ENCODE results near the gene CDKL5.
"Not testable (repeated sequence)": the region's sequence is repeated elsewhere in the genome, so short reads cannot be mapped to it uniquely, and the experiment has no call there.

The CDKL5 gene

GRCh38 chrX:18573556-18573955, 148.1 kb downstream of the CDKL5 start:
- no peak overlapping the region for H3K27ac ChIP-seq
- TF ChIP-seq ZFX (IDR thresholded peaks at IDR 0.05): no peak
- TF ChIP-seq, protein P1, sequence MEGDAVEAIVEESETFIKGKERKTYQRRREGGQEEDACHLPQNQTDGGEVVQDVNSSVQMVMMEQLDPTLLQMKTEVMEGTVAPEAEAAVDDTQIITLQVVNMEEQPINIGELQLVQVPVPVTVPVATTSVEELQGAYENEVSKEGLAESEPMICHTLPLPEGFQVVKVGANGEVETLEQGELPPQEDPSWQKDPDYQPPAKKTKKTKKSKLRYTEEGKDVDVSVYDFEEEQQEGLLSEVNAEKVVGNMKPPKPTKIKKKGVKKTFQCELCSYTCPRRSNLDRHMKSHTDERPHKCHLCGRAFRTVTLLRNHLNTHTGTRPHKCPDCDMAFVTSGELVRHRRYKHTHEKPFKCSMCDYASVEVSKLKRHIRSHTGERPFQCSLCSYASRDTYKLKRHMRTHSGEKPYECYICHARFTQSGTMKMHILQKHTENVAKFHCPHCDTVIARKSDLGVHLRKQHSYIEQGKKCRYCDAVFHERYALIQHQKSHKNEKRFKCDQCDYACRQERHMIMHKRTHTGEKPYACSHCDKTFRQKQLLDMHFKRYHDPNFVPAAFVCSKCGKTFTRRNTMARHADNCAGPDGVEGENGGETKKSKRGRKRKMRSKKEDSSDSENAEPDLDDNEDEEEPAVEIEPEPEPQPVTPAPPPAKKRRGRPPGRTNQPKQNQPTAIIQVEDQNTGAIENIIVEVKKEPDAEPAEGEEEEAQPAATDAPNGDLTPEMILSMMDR (conservative IDR thresholded peaks at IDR 0.05): no peak

DNA sequence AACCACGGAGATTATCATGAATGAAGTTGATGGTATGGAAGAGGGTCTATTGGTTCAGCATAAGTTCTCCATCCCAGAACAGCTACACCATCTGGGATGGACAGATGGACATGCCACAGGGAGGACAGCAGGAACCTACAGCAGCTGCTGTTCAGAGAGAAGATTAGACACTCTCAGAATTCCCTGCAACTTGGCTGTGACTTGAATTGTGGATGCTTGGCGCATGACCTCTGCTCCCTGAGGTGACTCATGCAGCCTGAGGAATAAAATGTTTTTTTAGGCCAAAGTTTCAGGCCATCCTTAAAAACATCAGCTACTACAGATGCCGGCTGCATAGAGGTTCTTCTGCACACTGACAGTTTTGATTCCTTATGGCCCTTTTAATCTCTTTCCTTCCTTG, 149.2 kb downstream of the CDKL5 start:
- no peak overlapping the region for H3K27ac ChIP-seq
- TF ChIP-seq, protein P1 (conservative IDR thresholded peaks at IDR 0.05): no peak
- no peak for TF ChIP-seq ZFX (IDR thresholded peaks at IDR 0.05)

- no peak for TF ChIP-seq ZFX (IDR thresholded peaks at IDR 0.05)
- TF ChIP-seq, protein P1 (conservative IDR thresholded peaks at IDR 0.05): no peak
Measured at GRCh38 chrX:18575744-18576143, 150.3 kb downstream of the CDKL5 start.

GRCh38 chrX:18577400-18577799, 152.0 kb downstream of the CDKL5 start:
- TF ChIP-seq, protein P1 (conservative IDR thresholded peaks at IDR 0.05): no peak
- TF ChIP-seq ZFX (IDR thresholded peaks at IDR 0.05): no peak
- H3K27ac ChIP-seq: no peak overlapping the region

More at GRCh38 chrX:18575744-18576143, 150.3 kb downstream of the CDKL5 start:
- no peak overlapping the region for H3K27ac ChIP-seq

DNA sequence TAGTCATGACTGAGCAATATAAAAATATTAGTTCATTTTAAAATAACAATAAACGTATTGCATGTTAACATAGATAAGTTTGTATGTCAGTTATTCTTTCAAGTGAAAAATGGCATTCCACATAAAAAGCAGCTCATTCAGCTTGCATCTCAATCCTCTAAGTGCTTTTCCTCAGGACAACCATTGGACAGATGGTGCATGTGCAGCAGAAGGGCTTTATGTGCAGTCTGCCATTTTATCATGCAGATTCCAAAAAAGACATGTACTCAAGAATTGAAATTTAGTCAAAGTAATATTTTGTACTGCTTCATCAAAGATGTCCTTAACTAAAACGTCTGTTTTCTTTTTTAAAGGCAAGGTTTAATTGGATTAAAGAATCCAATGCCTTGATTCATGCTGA, 153.1 kb downstream of the CDKL5 start:
- H3K27ac ChIP-seq: no peak overlapping the region
- TF ChIP-seq, protein P1 (conservative IDR thresholded peaks at IDR 0.05): no peak
- TF ChIP-seq ZFX (IDR thresholded peaks at IDR 0.05): no peak

DNA sequence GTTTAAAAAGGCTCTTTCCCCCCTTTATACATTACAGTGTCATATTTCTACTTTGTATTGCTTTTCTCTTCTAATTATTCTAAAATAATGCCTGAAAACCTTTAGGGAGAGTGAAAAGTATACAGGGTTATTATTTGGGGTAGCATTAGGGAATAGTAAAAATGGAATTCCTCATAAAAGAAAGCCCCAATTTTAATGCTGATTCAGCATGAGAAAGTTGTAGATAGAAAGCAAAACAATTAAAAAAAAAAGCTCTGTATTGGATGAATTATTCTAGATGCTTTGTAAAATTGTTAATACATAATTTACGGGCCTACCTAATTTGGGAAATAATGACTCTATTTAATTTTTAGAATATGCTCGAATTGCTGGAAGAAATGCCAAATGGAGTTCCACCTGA, 154.1 kb downstream of the CDKL5 start:
- no peak overlapping the region for H3K27ac ChIP-seq
- no peak for TF ChIP-seq ZFX (IDR thresholded peaks at IDR 0.05)
- TF ChIP-seq, protein P1 (conservative IDR thresholded peaks at IDR 0.05): no peak

DNA sequence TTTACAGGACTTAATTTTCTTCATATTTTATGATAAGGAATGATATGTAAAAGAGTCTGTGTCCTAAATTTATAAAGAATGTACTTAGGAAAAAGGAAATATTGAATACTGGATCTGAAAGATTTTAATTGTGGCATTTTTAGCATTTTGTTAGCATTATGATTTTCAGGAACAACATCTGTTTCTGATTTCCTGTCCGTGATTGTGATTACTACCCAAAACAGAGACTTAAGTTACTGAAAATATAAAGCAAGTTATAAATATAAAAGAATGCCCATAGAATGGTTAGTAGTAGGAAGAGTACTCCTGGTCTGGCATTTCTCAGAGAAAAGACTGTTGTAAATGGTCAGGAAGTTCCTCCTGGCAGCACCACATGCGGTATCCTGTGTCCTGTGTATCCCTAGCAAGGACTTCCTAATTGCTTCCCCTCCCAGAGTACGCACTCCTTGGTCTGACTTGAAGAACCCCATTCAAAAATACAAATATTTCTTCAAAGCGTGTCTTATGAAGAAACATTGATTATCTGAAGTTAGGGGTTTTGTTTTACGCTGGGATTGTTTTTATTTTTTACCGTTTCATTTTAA, 157.6 kb downstream of the CDKL5 start:
- no peak for TF ChIP-seq ZFX (IDR thresholded peaks at IDR 0.05)
- TF ChIP-seq, protein P1 (conservative IDR thresholded peaks at IDR 0.05): no peak
- H3K27ac ChIP-seq: no peak overlapping the region

DNA sequence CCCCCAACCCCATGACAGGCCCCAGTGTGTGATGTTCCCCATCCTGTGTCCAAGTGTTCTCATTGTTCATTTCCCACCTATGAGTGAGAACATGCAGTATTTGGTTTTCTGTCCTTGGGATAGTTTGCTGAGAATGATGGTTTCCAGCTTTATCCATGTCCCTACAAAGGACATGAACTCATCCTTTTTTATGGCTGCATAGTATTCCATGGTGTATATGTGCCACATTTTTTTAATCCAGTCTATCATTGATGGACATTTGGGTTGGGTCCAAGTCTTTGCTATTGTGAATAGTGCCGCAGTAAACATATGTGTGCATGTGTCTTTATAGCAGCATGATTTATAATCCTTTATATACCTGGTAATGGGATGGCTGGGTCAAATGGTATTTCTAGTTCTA, 163.9 kb downstream of the CDKL5 start:
- H3K27ac ChIP-seq: not testable (repeated sequence)
